ENCODE measurements around the gene NXPE2. TPM values are rescaled to one million over a fixed set of nuclear protein-coding genes. Genes with fewer than 3 reads are reported as not detected.

The NXPE2 gene
- total RNA-seq, 1 donor from 2014 or later: 0.19 TPM

- TF ChIP-seq, protein P1, sequence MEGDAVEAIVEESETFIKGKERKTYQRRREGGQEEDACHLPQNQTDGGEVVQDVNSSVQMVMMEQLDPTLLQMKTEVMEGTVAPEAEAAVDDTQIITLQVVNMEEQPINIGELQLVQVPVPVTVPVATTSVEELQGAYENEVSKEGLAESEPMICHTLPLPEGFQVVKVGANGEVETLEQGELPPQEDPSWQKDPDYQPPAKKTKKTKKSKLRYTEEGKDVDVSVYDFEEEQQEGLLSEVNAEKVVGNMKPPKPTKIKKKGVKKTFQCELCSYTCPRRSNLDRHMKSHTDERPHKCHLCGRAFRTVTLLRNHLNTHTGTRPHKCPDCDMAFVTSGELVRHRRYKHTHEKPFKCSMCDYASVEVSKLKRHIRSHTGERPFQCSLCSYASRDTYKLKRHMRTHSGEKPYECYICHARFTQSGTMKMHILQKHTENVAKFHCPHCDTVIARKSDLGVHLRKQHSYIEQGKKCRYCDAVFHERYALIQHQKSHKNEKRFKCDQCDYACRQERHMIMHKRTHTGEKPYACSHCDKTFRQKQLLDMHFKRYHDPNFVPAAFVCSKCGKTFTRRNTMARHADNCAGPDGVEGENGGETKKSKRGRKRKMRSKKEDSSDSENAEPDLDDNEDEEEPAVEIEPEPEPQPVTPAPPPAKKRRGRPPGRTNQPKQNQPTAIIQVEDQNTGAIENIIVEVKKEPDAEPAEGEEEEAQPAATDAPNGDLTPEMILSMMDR (IDR thresholded peaks at IDR 0.05; ENCODE audit: unreplicated experiment): no peak
- Mint-ChIP-seq H3K4me3 (ENCODE audit: low read depth) (no peak overlapping the region), H3K36me3 (ENCODE audit: insufficient read depth) (peaks cover 1% of the 10 kb centered on the region), H3K27me3 (no peaks in the 10 kb centered on the region), H3K9me3 (ENCODE audit: low read depth) (peaks cover 40% of the 10 kb centered on the region), H3K4me1 (ENCODE audit: low read depth) (no peaks in the 10 kb centered on the region), H3K27ac (no peak overlapping the region)
- DNase-seq (ENCODE audit: low spot score, unreplicated experiment): no peak
These were observed 4.7 kb downstream of the NXPE2 start for GRCh38 chr11:114683007-114683406.

DNA sequence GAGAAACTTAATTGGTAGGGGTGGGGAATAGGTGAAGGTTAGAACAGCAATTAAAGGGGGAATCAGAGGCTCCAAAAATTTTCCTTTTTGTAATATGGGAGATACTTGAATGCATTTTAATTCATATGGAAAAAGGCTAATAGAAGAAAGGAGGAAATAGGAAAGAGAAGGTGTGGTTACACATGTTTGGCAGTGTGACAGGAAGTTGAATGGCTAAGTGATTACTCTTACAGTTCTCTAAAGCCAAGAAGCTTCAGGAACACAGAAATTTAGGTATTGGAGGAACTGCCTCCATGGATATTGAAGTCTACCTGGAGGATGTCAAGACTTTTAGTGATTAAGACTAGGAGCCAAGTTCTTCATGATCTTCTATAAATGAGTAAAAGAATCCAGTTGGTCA lies 6.3 kb downstream of the NXPE2 start:
- Mint-ChIP-seq H3K4me1 (ENCODE audit: low read depth) (no peaks in the 10 kb centered on the region), H3K36me3 (ENCODE audit: insufficient read depth) (peaks cover 1% of the 10 kb centered on the region), H3K27me3 (no peaks in the 10 kb centered on the region), H3K9me3 (ENCODE audit: low read depth) (peaks cover 44% of the 10 kb centered on the region), H3K4me3 (ENCODE audit: low read depth) (no peak overlapping the region), H3K27ac (no peak overlapping the region)
- DNase-seq (ENCODE audit: low spot score, unreplicated experiment): no peak
- TF ChIP-seq, protein P1 (IDR thresholded peaks at IDR 0.05; ENCODE audit: unreplicated experiment): no peak

DNA sequence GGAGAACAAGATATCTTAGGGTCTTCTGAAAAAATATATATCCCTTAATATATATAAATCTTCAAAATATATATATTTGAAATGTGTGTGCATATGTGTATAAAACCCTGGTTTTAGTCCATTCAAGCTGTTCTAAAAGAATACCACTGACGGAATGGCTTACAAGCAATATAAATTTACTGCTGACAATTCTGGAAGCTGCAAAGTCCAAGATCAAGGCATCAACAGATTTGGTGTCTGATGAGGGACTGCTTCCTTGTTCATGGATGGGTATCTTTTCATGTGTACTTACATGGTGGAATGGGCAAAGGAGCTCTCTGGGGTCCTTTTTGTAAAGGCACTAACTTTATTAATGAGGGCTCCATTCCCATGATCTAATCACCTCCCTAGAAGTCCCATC lies 6.8 kb downstream of the NXPE2 start:
- TF ChIP-seq, protein P1 (IDR thresholded peaks at IDR 0.05; ENCODE audit: unreplicated experiment): no peak
- Mint-ChIP-seq H3K9me3 (ENCODE audit: low read depth) (peaks cover 42% of the 10 kb centered on the region), H3K27ac (no peak overlapping the region), H3K4me1 (ENCODE audit: low read depth) (no peaks in the 10 kb centered on the region), H3K36me3 (ENCODE audit: insufficient read depth) (peaks cover 1% of the 10 kb centered on the region), H3K27me3 (no peaks in the 10 kb centered on the region), H3K4me3 (ENCODE audit: low read depth) (no peak overlapping the region)
- DNase-seq (ENCODE audit: low spot score, unreplicated experiment): no peak

DNA sequence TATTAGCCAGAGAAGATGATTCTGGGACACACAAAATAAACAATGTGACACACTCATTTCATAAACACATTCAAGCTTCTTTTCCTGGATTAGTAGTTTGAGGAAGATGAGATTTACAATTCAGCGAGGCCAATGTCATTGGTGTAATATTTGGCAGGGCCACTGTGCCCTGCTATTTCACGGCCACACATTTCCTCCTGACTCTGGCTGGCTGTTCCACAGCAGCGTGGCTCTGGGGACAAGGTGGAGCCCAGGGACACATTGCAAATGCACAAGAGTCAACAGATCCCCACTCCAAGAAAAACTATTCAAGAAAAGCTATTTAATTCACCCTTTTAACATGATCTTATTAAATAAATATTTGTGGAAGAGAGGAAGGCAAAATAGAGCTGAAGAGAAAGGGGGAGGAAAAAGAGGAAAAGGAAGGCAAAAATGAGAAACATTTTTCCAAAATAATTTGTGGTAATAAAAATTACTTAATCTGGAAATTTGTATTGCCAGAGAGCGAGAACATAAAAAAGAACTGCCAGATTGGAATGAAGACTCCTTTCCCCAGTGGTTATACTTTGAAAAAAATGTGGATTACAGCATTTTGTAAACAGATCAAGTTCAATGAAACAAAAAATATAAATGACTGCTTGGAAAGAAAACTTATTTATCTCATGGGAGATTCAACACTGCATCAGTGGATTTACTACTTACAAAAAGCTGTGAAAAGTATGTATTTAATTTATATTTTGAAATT lies 27.1 kb downstream of the NXPE2 start:
- Mint-ChIP-seq H3K36me3 (ENCODE audit: insufficient read depth) (no peaks in the 10 kb centered on the region), H3K4me1 (ENCODE audit: low read depth) (no peaks in the 10 kb centered on the region), H3K4me3 (ENCODE audit: low read depth) (no peak overlapping the region), H3K27ac (no peak overlapping the region), H3K27me3 (no peaks in the 10 kb centered on the region), H3K9me3 (ENCODE audit: low read depth) (peaks cover 5% of the 10 kb centered on the region)
- DNase-seq (ENCODE audit: low spot score, unreplicated experiment): no peak
- TF ChIP-seq, protein P1 (IDR thresholded peaks at IDR 0.05; ENCODE audit: unreplicated experiment): no peak

GRCh38 chr11:114709960-114710359 lies 31.6 kb downstream of the NXPE2 start:
- Mint-ChIP-seq H3K4me1 (ENCODE audit: low read depth) (no peaks in the 10 kb centered on the region), H3K36me3 (ENCODE audit: insufficient read depth) (no peaks in the 10 kb centered on the region), H3K4me3 (ENCODE audit: low read depth) (no peak overlapping the region), H3K27me3 (no peaks in the 10 kb centered on the region), H3K27ac (no peak overlapping the region), H3K9me3 (ENCODE audit: low read depth) (peaks cover 17% of the 10 kb centered on the region)
- no peak for DNase-seq (ENCODE audit: low spot score, unreplicated experiment)
- TF ChIP-seq, protein P1 (IDR thresholded peaks at IDR 0.05; ENCODE audit: unreplicated experiment): no peak
